ENCODE results near the gene RNU6-7.

DNA sequence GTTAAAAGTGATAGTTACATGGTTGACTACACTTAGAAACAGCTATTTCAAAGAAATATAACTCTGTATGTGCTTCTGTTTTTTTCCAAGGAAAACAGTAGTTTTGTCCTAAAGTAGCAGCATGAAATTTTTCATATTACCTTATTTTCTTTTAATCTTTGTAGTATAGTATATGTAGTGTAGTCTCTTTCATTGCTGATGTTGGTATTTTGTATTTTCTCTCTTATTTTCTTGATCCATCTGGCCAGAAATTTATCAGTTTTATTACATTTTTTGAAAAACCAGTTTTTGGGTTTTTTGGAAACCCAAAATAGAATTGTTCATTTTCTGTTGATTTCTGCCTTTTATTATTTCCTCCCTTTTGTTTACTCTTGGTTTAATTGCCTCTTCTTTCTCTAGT is 7.6 kb downstream of the RNU6-7 start:
- TF ChIP-seq RFX5 (IDR thresholded peaks at IDR 0.05; ENCODE audit: low read depth, low read length), result no peak
- no peak for TF ChIP-seq TCF12 (IDR thresholded peaks at IDR 0.05)
- no peak for TF ChIP-seq TCF12 (CRISPR knock-in tag; IDR thresholded peaks at IDR 0.05)
- TF ChIP-seq, protein P1, sequence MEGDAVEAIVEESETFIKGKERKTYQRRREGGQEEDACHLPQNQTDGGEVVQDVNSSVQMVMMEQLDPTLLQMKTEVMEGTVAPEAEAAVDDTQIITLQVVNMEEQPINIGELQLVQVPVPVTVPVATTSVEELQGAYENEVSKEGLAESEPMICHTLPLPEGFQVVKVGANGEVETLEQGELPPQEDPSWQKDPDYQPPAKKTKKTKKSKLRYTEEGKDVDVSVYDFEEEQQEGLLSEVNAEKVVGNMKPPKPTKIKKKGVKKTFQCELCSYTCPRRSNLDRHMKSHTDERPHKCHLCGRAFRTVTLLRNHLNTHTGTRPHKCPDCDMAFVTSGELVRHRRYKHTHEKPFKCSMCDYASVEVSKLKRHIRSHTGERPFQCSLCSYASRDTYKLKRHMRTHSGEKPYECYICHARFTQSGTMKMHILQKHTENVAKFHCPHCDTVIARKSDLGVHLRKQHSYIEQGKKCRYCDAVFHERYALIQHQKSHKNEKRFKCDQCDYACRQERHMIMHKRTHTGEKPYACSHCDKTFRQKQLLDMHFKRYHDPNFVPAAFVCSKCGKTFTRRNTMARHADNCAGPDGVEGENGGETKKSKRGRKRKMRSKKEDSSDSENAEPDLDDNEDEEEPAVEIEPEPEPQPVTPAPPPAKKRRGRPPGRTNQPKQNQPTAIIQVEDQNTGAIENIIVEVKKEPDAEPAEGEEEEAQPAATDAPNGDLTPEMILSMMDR (CRISPR knock-in tag; IDR thresholded peaks at IDR 0.05), result no peak
- TF ChIP-seq JUND (CRISPR knock-in tag; IDR thresholded peaks at IDR 0.05), result no peak
- TF ChIP-seq CHD2 (IDR thresholded peaks at IDR 0.05; ENCODE audit: low read depth, low read length), result no peak
- TF ChIP-seq ATF1 (CRISPR knock-in tag; IDR thresholded peaks at IDR 0.05), result no peak
- no peak for TF ChIP-seq SUZ12 (IDR thresholded peaks at IDR 0.05; ENCODE audit: low read depth, low read length)
- TF ChIP-seq CREM (IDR thresholded peaks at IDR 0.05), result no peak
- no peak for TF ChIP-seq CREM (CRISPR knock-in tag; IDR thresholded peaks at IDR 0.05)
- TF ChIP-seq TMF1 (CRISPR knock-in tag; IDR thresholded peaks at IDR 0.05; ENCODE audit: low read depth), result no peak
- TF ChIP-seq, protein P2, sequence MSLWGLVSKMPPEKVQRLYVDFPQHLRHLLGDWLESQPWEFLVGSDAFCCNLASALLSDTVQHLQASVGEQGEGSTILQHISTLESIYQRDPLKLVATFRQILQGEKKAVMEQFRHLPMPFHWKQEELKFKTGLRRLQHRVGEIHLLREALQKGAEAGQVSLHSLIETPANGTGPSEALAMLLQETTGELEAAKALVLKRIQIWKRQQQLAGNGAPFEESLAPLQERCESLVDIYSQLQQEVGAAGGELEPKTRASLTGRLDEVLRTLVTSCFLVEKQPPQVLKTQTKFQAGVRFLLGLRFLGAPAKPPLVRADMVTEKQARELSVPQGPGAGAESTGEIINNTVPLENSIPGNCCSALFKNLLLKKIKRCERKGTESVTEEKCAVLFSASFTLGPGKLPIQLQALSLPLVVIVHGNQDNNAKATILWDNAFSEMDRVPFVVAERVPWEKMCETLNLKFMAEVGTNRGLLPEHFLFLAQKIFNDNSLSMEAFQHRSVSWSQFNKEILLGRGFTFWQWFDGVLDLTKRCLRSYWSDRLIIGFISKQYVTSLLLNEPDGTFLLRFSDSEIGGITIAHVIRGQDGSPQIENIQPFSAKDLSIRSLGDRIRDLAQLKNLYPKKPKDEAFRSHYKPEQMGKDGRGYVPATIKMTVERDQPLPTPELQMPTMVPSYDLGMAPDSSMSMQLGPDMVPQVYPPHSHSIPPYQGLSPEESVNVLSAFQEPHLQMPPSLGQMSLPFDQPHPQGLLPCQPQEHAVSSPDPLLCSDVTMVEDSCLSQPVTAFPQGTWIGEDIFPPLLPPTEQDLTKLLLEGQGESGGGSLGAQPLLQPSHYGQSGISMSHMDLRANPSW (CRISPR knock-in tag; IDR thresholded peaks at IDR 0.05; ENCODE audit: borderline replicate concordance), result no peak
- TF ChIP-seq POLR2A (IDR thresholded peaks at IDR 0.05; ENCODE audit: insufficient read depth in 1 of 2, low read depth in 2 of 2, low read length in 2 of 2), result no peak
- TF ChIP-seq, protein P3, sequence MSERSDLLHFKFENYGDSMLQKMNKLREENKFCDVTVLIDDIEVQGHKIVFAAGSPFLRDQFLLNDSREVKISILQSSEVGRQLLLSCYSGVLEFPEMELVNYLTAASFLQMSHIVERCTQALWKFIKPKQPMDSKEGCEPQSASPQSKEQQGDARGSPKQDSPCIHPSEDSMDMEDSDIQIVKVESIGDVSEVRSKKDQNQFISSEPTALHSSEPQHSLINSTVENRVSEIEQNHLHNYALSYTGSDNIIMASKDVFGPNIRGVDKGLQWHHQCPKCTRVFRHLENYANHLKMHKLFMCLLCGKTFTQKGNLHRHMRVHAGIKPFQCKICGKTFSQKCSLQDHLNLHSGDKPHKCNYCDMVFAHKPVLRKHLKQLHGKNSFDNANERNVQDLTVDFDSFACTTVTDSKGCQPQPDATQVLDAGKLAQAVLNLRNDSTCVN (CRISPR knock-in tag; IDR thresholded peaks at IDR 0.05; ENCODE audit: borderline replicate concordance), result no peak
- no peak for TF ChIP-seq KAT2B (IDR thresholded peaks at IDR 0.05; ENCODE audit: borderline replicate concordance, low read depth, low read length)
